GM21390 (cell line): ENCODE measurements around the gene BEGAIN.

ENCODE experiments used
- ATAC-seq: cut with Tn5 transposase; IDR thresholded peaks from one replicate; pipeline ENCODE4 v1.9.1; 2021; ENCODE audit not compliant: unreplicated experiment

BEGAIN gene

GRCh38 chr14:100587086-100587762 lies at the start of gene BEGAIN:
Gene BEGAIN, minus strand, starts transcription at chr14:100587417. Its CDS starts 127 bp downstream, at chr14:100587290.
- ATAC-seq = no peak

GRCh38 chr14:100636559-100636958 lies 49.3 kb upstream of the BEGAIN start:
- no peak for ATAC-seq

- no peak for ATAC-seq
Measured at GRCh38 chr14:100634026-100634425, 46.8 kb upstream of the BEGAIN start.

- ATAC-seq = no peak
Measured at GRCh38 chr14:100633406-100633805, 46.2 kb upstream of the BEGAIN start.

GRCh38 chr14:100629696-100630095 lies 42.5 kb upstream of the BEGAIN start:
- ATAC-seq = no peak

- ATAC-seq = no peak
Measured at GRCh38 chr14:100629098-100629497, 41.9 kb upstream of the BEGAIN start.

DNA sequence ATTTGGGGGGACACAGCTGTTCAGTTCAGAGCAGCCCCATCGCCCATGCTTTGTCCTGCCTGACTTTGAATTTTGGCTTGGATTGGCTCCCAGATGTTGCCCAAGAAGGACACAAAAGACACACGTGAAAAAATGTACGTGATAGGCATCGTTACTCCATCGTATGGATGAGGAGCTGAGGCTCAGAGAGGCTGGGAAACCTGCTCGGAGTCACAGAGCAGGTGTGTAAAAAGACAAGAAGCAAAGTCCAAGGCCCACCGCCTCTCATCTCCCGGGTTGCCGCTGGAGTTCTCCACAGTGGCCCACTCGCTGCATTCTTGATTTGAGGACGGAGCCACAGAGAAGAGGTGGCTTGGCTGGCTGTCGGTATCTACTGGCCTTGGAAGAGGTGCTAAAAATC lies 41.0 kb upstream of the BEGAIN start:
- no peak for ATAC-seq

DNA sequence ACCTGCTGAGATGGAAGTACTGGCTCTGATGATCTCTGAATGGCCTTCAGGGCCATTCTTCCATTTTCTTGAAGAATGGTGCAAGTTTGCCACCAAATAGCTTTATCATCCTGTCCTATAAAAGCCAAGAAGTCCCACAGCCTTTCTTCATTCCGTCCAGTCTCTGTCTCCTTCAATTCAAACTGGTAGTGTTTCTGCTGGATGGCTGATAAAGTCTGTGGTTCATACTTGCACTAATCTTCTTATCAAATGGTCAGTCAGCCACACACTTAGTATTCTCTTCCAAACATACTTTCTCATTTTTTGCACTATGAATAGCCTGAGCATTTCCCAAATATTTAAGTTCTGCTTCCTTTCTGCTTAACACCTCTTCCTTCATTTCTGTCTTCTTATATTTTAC lies 39.4 kb upstream of the BEGAIN start:
- ATAC-seq = no peak

GRCh38 chr14:100623961-100624360 lies 36.7 kb upstream of the BEGAIN start:
- ATAC-seq = no peak

DNA sequence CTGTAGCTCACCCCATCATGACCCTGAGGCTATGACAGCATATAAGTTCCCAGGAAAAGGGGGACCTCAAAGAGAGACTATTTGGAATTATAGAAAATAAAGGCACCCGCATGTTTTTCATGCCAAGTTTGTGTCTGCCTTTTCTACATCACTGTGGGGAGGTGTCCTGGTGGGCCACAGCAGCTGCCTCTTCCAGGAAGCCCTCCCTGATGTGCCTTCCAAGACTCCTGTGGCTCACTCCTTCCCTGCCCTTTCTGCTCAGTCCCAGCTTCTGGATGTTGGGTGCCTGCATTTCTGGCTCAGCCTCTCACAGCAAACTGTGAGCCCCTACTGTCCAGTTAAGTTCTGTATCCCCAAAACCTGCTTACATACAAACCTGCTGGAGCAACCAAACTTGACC lies 36.3 kb upstream of the BEGAIN start:
- ATAC-seq = no peak

- ATAC-seq = no peak
Measured at GRCh38 chr14:100622708-100623485, 35.7 kb upstream of the BEGAIN start.

- no peak for ATAC-seq
Measured at GRCh38 chr14:100622224-100622623, 35.0 kb upstream of the BEGAIN start.

GRCh38 chr14:100621806-100622205 lies 34.6 kb upstream of the BEGAIN start:
- no peak for ATAC-seq

- no peak for ATAC-seq
Measured at GRCh38 chr14:100620255-100621100, 33.3 kb upstream of the BEGAIN start.

DNA sequence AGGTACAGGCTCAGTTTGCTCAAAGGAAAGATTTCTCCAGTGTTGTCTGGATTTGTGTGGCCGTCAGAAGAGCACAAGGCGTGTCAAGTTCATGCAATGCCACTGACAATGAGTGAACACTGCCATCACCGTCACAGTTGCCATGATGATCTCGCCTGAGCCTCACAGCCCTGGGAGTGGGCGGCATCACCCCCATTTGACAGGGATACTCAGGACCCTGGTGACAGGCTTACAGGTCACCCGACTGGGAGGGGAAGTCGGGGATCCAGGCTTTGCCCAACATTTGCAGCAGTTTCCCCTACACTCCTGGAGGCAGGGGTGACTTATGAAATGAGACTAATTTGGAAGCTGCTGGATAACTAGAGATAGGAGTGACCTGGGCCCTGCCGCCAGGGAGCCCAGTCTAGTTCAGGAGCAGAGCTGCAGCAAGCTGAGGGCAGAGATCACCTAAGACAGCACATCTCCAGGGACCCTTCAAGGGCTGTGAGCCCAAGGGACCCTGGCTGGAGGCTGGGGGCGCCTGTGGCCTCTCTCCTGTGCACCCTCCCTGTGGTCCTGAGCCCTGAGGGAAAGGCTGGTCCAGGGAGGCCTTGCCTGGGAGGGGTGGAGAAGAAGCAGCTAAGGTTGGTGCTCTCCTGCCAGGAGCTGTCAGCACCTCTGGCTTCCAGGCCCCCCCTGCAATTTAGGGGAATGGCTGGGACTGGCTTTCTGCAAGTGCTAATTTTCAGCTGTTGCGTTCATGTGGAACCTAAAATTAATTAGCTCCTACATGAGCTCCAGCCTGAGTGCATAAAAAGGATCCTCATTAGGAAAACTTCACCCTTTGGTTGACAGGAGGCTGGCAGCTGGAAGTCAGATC lies 32.4 kb upstream of the BEGAIN start:
- ATAC-seq = no peak

GRCh38 chr14:100618763-100619320 lies 31.6 kb upstream of the BEGAIN start:
- no peak for ATAC-seq

DNA sequence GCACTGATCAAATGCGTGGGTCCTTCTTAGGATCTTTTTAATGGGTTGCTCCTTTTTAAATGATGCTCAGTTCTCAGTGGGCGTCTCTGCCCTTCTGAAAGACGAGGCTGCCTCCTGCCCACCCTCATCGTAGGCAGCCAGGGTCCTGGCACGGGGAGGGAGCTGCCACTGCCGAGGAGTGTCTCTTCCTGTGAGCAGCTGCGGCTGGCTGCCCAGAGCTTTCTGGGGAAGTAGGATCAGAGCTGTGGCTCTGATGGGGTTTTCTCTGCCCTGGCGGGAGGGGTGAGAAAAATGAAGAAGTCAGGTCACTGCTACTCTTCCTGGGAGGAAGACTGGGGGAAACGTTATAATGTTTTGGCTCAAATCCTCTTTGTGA lies 31.1 kb upstream of the BEGAIN start:
- ATAC-seq = no peak

DNA sequence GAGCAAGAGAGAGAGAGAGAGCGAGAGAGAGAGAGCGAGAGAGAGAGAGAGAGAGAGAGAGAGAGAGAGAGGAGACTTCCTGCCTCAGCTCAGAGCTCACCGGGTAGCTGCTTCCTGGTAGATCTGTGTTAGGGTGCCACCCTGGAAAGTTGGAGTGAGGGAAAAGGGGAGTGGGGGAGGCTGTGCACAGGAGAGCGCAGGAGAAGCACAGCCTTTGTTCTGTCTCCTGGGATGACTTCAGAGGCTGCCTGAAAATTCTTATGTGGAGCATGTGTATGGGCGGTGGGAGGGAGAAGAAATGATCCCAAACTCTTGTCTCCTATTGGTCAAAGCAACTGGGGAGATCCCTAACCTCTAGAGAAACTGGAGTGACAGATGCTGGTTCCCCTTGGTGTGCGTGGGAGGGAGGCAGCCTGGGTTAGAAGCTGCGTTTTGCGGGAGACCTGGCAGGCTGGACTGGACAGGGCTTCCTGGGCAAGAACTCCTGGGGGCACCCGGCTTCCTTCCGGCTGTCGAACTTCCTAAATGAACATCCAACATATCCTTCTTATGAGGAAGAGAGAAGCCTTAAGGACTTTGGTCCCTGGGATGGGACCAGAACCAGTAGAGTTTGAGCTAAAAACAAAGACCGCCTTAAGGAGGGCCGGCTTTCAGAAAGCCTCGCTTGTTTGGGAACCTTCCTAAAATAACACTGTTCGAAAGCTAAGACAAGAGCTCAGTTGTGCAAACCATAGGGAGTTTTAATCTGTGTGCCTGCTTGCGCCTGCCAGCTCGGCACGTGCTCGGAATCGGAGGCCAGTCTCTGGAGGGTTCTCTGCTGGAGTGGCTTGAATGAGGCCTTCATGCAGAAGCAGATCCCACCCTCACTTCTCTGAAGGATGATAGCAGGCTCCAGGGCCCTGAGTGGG lies 30.4 kb upstream of the BEGAIN start:
- no peak for ATAC-seq

- ATAC-seq = no peak
Measured at GRCh38 chr14:100616854-100617409, 29.7 kb upstream of the BEGAIN start.
